Measurements from ENCODE around the gene LY6G6C.

Gene LY6G6C

GRCh38 chr6:31762356-31762755 is 40.8 kb upstream of the LY6G6C start, which contains the start of gene SAPCD1:
TSS of gene SAPCD1 (plus strand) at chr6:31762656. CDS start at chr6:31763055, 399 bp downstream.
- peaks cover 47% of the 10 kb centered on the region for H3K4me1 Mint-ChIP-seq
- peak within 1 kb of the TSS; percentile 33 for H3K27ac Mint-ChIP-seq
- TF ChIP-seq, protein P1, sequence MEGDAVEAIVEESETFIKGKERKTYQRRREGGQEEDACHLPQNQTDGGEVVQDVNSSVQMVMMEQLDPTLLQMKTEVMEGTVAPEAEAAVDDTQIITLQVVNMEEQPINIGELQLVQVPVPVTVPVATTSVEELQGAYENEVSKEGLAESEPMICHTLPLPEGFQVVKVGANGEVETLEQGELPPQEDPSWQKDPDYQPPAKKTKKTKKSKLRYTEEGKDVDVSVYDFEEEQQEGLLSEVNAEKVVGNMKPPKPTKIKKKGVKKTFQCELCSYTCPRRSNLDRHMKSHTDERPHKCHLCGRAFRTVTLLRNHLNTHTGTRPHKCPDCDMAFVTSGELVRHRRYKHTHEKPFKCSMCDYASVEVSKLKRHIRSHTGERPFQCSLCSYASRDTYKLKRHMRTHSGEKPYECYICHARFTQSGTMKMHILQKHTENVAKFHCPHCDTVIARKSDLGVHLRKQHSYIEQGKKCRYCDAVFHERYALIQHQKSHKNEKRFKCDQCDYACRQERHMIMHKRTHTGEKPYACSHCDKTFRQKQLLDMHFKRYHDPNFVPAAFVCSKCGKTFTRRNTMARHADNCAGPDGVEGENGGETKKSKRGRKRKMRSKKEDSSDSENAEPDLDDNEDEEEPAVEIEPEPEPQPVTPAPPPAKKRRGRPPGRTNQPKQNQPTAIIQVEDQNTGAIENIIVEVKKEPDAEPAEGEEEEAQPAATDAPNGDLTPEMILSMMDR (IDR thresholded peaks at IDR 0.05): no peak

DNA sequence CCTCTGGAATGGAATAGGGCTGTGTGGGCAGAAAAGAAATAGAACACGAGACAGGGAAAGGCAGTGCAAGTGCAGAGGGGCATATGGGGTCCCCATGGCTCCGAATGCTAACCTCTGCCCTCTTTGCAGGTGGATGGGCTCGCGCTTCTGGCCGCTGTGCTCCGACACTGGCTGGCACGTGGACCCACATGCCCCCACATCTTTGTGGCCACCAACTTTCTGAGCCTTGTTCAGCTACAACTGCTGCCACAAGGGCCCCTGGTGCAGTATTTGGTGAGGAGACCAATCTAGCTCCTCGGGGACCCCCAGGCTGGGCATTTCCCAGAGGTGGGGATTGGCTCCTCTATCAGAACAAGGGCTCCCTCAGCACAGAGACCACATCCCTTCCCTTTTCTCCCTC is 39.8 kb upstream of the LY6G6C start:
- no peak overlapping the region for H3K27ac Mint-ChIP-seq
- peaks cover 36% of the 10 kb centered on the region for H3K4me1 Mint-ChIP-seq
- peaks cover 11% of the 10 kb centered on the region for H3K27me3 Mint-ChIP-seq (ENCODE audit: low read depth, poor library complexity)
- TF ChIP-seq, protein P1 (IDR thresholded peaks at IDR 0.05): no peak
- no peak for DNase-seq
- peaks cover 52% of the 10 kb centered on the region for H3K36me3 Mint-ChIP-seq (ENCODE audit: low read depth)
- H3K9me3 Mint-ChIP-seq: no peaks in the 10 kb centered on the region
- no peak overlapping the region for H3K4me3 Mint-ChIP-seq

More at GRCh38 chr6:31762356-31762755, 40.8 kb upstream of the LY6G6C start, which contains the start of gene SAPCD1:
- DNase-seq: no peak
- no peaks in the 10 kb centered on the region for H3K9me3 Mint-ChIP-seq
- H3K4me3 Mint-ChIP-seq: no peak within 1 kb of the TSS
- peaks cover 11% of the 10 kb centered on the region for H3K27me3 Mint-ChIP-seq (ENCODE audit: low read depth, poor library complexity)
- peaks cover 52% of the 10 kb centered on the region for H3K36me3 Mint-ChIP-seq (ENCODE audit: low read depth)

DNA sequence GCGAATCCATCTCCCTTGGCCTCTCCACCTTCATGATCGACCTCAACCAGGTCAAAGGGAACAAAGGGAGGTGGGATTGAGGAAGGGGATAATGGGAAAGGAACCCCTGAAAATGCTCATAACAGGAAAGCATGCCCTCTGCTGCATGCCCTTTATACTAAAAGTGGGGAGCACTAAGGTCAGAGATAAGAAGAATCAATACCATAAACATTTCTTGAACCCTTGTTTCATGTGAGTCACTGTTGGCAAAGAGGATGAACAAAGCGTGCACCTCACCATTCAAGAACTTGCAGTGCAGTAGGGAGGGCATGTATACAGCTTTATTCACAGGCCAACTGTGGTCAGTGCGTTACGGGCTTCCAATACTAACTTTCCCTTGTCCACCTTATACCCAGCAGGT is 39.2 kb upstream of the LY6G6C start:
- Mint-ChIP-seq H3K36me3 (ENCODE audit: low read depth) (peaks cover 52% of the 10 kb centered on the region), H3K27ac (peak overlapping the region; percentile 24), H3K4me3 (no peak overlapping the region), H3K4me1 (peaks cover 35% of the 10 kb centered on the region), H3K27me3 (ENCODE audit: low read depth, poor library complexity) (peaks cover 13% of the 10 kb centered on the region), H3K9me3 (no peaks in the 10 kb centered on the region)
- DNase-seq: no peak
- TF ChIP-seq, protein P1 (IDR thresholded peaks at IDR 0.05): no peak

GRCh38 chr6:31758281-31758680 is 36.7 kb upstream of the LY6G6C start:
- Mint-ChIP-seq H3K27me3 (ENCODE audit: low read depth, poor library complexity) (peaks cover 10% of the 10 kb centered on the region), H3K36me3 (ENCODE audit: low read depth) (peaks cover 43% of the 10 kb centered on the region), H3K4me3 (no peak overlapping the region), H3K9me3 (no peaks in the 10 kb centered on the region), H3K4me1 (peaks cover 20% of the 10 kb centered on the region), H3K27ac (no peak overlapping the region)
- TF ChIP-seq, protein P1 (IDR thresholded peaks at IDR 0.05): no peak
- DNase-seq: no peak

DNA sequence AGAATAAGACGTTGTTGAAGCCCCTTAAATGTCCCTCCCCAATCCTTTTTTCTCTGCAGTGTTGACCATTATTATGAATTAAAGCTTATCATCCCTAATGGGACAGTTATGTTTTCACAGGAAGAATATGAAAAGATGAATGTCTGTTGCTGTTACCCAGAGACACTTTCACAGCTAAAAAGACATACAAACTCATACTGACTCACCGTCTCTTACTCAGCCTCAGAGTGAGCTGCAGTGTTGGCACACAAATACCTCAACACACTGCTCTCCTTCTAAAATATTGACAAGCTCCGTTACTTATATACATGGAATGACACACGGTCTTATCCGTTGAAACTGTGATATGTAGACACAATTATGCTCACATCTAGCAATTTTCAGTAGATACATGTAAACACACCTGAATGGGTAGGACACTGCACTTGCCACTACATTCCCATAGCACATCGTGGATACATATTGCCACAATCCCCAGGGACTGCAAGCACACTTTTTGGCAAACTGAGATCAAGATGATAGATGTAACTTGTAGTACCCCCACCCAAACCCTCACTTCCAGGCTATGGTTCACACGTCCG is 31.3 kb upstream of the LY6G6C start:
- Mint-ChIP-seq H3K9me3 (no peaks in the 10 kb centered on the region), H3K27ac (peak overlapping the region; percentile 21), H3K4me1 (no peaks in the 10 kb centered on the region), H3K4me3 (no peak overlapping the region), H3K36me3 (ENCODE audit: low read depth) (peaks cover 5% of the 10 kb centered on the region), H3K27me3 (ENCODE audit: low read depth, poor library complexity) (peaks cover 4% of the 10 kb centered on the region)
- DNase-seq: no peak
- TF ChIP-seq, protein P1 (IDR thresholded peaks at IDR 0.05): no peak

DNA sequence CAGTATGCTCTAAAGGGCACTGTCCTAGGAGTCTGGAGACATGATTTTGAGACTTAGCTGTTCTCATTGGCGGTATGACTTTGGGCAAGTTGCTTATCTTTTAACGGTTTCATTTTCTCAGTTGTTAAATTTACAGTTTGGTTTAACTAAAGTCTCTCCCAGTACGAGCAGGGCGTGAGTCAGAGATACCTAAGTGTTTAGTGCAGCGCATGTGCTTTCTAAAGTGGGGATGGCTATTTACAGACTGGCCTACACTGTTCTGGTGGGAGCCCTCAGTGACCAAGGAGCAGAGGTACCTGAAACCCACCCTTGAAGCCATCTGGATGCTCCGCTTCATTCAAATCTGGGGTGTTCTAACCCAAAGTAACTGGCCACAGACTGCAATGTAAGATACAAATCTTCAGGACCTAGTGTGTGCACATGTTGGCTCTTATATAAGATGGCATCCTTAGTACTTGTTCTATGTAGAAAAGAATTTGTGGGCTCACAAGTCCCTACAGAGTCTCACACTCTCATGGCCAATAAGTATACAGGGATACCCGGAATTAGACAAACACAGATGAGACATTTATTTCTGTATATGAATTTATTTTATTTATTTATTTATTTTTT is 29.0 kb upstream of the LY6G6C start:
- Mint-ChIP-seq H3K36me3 (ENCODE audit: low read depth) (peaks cover 12% of the 10 kb centered on the region), H3K9me3 (no peaks in the 10 kb centered on the region), H3K4me1 (peaks cover 10% of the 10 kb centered on the region), H3K27ac (no peak overlapping the region), H3K4me3 (no peak overlapping the region), H3K27me3 (ENCODE audit: low read depth, poor library complexity) (no peaks in the 10 kb centered on the region)
- DNase-seq: no peak
- TF ChIP-seq, protein P1 (IDR thresholded peaks at IDR 0.05): no peak
